ENCODE measurements around the gene LRCH4.

The LRCH4 gene

DNA sequence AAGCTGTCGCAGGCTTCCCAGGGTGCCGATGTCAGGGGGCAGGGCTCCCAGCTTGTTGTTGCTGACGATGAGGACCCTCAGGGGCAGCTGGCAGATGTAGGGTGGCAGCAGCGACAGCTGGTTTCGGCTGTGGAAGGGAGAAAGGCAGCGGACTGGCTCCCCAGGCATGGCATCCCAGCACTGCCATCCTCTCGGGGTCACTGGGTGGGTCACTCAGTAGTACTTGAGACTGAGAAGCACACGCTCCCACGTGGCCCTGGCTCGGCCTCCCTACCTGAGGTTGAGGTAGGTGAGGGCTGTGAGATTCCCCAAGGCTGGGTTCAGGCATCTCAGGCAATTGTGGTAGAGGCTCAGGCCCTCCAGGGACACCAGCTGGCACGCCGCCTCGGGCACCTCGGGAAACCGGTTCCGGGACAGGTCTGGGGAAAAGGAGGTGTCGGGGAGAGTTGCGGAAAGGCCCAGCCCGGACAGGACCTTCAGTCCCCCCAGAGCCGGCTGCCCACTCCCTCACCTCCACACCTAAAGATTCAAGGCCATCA, 3.8 kb downstream of the LRCH4 start:
- no peak for DNase-seq (ENCODE audit: low spot score)

- no peak for DNase-seq (ENCODE audit: low spot score)
Observed at GRCh38 chr7:100580466-100581283, 5.3 kb downstream of the LRCH4 start.

DNA sequence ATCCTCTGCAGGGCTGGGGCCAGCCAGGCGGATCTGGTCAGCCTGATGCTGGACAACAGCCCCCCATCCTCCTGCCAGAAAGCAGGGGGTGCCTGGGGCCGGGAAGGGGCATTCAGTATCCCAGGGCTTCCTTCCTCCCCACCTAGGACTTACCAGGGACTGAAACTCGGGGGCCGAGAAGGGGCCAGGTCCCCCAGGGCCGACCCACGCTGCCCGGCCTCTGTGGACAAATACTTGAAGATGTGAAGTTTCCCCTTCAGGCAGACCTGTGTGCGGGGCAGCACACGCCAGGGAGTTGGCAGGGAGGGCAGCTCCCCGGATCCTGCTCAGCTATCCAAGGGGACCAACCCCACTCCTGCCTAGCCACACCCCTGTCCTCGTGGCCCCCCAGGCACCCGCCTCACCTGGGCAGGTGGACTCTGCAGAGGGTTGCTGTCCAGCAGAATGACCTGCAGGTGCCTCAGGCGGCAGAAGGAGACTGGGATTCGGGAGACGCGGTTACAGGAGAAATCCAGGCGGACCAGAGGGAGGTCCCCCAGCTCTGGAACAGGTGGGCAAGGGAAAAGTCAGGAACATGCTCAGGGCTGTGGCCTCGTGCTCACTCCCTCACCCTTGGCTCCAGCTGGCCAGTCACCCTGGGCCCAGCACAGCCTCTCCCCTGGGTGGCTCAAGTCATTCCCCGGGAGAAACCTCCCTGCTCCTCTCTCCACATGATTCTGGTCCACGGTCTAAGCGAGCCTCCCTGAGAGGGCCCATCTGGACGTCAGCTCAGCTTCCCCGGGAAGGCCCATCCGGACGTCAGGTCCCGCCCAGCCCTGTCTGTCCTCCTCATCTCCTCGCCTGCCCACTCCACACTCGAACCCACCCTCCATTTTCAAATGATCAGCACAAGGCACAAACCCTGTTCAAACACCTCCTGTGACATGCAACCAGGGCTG, 7.4 kb downstream of the LRCH4 start:
- DNase-seq (ENCODE audit: low spot score): no peak

GRCh38 chr7:100577507-100577906, 8.4 kb downstream of the LRCH4 start:
- DNase-seq (ENCODE audit: low spot score): no peak

- DNase-seq (ENCODE audit: low spot score): no peak
Observed at GRCh38 chr7:100577103-100577502, 8.8 kb downstream of the LRCH4 start.

GRCh38 chr7:100576384-100576993, 9.4 kb downstream of the LRCH4 start:
- DNase-seq (ENCODE audit: low spot score): no peak

DNA sequence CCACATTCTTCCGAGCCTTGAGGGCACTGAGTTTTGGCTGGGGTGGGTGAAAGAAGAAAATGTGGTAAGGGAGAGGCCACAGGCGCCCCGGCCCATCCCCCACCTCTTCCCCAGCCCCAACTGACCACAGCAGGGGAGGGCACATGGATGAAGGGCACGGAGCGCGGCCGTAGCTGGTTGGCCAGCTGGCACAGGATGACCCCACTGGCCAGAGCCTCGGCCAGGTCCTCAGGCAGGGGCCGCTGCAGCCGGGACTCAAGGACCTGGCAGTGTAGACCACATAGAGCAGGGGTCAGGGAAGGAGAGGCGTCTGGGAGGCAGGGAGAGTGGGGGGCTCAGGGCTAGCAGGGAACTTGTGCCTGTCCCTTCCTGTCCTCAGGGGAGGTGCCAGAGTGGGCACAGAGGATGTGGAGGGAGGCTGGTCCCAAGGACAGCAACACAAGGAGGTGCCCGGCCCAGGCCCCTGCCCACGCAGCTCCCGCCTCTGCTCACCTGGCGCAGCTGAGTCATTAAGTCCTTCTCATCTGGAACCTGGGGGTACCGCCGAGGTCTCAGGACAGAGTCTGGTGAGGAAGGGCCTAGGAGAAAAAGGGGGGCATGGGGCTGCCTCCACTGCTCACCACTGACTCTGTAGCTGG, 10.1 kb downstream of the LRCH4 start:
- DNase-seq (ENCODE audit: low spot score): no peak

- DNase-seq (ENCODE audit: low spot score): no peak
Observed at GRCh38 chr7:100575206-100575631, 10.7 kb downstream of the LRCH4 start.

- DNase-seq (ENCODE audit: low spot score): no peak
Observed at GRCh38 chr7:100574362-100575205, 11.3 kb downstream of the LRCH4 start.

DNA sequence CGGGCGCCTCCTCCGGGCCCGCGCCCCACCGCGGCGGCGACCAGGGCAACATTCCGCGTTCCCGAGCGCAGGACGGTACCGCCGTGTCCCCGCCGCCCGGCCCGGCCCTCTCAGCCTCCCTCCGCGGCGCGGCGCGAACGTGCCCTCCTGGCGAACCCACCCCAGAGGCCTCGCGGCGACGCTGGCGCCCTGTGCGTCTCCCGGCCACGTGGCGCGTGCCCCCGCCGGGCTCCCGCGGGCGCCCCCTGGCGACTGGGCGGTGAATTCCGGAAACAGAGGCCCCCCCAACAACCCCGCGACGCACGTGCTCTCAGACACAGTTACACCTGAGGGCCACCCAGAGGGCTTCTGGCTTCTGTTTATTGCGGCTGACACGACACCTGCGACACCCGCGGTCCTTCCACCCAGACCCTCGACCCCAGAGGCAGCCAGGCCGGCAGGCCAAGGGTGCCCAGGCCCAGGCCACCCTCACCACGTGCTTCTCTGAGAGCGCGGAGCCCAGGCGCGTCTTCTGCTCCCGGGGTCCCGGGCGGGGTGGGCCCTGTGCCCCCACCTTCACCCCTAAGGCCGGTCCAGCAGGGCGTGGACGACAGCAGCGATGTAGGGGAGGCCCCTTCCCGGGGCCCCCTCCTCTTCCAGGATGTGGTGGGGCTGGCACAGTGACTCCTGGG, 12.1 kb downstream of the LRCH4 start, which contains the start of gene SAP25:
Gene SAP25 (minus strand): TSS at position 210 of the 671 bp plus-strand sequence. CDS start 158 bp downstream, at position 52.
- DNase-seq (ENCODE audit: low spot score): no peak

DNA sequence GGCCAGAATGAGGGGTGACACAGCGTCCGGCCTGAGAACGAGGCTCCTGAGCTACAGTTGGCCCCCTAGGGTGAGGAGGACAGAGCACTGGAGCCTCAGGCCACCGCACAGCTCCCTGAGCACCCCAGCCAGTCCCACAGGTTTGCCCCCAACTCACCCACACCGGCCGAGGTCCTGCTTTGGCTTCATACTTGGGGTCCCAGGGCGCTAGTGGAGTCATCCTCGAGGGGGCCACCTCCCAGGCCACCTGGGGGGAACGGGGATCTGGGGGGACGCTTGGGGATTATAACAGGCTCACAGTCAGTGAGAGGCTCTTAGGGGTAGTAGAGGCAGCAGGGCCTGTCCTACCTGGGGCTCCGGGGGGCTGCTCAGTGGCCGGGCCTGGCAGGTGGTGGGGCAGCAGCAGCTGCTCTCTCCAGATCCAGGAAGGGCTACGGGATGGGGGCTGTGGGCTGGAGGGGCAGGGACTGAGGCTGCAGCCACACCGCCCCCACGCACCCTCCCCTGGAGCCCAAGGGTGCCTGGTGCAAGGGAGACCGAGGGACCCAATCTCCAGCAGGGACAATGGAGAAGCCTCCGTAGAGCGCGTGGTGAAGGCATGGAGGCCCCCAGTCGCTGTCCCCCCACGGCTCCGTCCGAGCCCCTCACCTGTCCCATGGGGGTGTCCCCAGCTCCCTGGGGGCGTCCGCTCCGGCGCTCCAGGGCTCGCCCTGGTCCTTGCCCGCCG, 12.8 kb downstream of the LRCH4 start:
- DNase-seq (ENCODE audit: low spot score): no peak

DNA sequence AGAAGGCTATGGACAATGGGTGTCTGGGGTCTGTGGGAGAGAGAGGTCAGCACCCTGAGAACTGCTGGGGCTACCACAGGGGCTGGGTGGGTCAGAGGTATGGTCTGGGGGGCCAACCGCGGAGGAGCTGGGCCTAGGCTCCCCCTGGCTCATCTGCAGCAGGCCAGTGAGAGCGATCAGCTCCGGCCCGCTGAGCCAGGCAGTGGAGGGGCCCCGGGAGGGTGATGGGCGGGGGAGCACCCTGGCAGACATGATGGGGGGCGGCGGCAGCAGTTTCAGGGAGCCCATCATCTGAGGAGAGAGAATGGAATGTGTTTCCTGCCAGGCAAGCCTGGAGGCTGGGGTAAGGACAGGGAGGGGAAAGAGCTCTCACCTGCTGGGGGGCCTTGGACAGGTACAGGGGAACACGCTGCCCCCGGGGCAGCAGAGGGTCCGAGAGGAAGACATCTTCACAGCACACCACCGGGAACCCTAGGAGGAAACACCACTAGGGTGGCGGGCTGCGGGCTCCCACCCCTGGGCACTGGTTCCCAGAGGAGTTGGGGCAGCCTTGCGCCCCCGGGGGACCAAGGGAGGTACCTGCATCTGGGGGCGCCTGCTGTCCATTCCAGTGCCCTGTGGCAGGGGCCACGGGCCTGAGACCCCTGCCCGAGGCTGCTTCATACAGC, 13.5 kb downstream of the LRCH4 start:
- no peak for DNase-seq (ENCODE audit: low spot score)

DNA sequence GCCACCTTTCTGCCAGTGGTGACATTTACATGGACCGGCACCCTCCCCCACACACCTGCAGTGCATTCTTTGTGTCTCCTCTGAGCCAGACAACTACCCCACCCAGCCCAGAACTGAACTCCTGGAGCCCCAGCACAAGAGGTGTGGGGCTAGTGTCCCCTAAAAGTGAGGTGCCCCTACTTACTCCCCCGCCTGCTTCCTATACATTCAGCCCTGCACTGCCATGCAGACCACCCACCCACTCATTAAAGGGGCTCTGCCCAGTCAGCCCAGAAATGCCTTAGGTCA, 14.2 kb downstream of the LRCH4 start:
- DNase-seq (ENCODE audit: low spot score): peak; percentile 39

DNA sequence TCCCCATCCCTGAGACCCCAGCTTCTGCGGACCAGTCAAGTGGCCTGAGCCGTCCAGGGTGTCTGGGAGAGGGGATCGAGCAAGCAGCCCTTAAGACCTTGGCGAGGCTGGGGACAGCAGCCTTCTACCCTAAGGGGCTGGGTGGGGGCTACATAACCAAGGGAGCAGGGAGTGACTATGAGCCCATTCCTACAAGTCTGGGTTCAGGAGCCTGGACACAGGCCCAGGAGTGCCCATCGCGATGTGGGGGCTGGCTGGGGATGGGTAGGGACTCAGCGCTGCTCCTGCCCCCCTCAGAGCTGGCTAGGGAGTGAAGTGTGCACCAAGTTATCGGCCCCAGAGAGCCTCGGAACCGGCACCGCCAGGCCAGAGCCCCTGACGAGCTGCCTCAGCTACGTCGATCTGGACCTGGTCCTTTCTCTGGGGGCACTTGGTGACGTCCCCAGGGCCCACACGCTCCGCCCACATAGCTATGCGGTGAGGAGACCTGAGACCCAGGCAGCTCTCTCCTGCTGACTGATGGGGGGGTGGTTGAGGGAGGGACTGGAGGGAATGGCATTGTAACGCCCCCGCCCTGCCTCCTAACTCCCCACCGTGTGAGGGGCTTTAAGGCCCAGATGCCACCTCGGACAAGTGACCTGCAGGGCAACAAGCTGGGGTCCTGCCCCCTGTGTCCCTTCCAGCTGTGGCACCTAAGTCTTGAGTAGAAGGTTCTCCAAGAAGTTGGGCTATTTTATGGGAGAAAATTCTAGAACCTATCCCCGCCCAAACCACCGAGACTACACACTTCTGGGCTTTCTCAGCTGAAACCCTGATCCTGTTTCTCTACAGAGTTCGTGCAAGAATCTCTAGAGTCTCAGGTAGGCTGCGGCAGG, 14.7 kb downstream of the LRCH4 start:
- no peak for DNase-seq (ENCODE audit: low spot score)

DNA sequence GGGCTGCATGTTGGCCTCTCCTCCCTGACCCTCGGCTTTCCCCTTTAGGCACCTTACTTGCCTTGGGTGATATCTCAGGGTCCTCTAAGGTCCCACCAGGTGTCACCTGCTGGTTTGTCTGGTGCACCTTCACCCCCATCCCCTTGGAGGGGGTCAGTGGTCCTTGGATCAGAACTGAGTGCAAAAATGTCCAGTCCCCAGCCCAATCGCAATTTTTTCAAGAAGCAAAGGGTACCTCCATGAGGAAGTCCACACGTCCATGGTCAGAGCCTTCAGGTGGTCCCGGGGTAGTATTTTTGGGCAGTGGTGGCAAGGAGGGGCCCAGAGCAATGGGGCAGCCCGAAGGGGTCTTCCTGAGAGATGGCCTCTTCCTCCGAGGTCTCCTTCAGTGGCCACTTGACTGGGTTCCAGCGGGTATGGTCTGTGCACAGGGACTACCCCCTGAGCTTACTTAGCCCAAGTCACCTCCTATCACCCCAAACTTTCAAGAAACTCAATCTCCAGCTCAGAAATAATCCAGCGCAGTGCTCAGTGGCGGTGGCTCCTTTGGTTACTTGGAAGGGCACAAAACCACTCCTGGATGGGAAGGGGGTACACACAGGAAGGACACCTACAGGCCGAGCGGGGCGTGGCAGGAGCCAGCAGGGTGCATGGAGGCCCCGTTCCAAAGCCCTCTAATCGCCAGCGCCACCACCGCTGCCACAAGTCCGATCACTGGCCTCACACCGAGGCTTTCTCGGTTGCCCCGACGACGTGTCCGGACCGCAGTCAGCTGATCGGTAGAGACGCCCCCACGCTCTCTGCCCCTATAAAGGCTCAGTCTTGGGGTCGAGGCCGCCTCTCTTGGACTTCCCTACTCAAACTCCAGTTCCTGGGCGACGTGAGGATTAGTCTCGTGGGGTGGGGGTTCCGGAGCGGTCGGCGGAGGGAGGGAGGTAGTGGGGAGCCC, 16.8 kb downstream of the LRCH4 start:
- DNase-seq (ENCODE audit: low spot score): peak; percentile 84

DNA sequence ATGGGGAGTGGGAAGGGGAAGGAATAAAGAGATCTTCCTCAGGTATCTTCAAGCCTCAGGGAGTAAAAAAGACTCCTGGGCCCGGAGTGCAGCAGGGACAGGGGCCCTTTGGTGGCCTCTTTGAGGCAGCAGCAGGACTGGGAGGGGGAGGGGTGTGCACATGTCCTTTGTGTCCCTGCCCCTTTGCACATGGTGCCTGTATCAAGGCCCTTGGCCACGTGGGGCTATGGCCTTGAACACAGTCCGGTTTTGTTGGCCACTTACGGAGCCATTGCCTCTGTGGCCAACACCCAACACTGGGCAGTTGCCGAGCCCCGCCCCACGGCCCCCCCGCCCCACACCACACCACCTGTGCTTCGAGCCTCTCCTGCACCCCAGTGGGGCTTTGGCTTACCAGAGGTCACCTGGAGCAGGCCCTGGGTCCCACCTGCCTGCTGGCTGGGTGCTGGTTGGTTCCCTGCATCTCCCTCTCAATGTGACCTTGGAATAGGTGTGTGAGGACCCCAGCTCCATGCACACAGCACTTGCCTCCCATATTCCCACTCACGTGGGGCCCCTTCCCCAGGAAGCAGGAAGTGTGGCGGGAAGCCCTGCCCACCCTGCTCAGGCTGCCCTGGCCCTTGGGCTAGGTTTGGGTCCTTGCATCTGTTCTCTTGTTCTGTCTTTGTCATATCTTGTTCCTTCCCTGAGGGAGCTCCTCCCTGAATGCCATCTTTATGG, 17.6 kb downstream of the LRCH4 start:
- peak; percentile 44 for DNase-seq (ENCODE audit: low spot score)

All from SW480 (cell line).